K562 (cell line): ENCODE results near the gene TTN. TPM values are rescaled to one million over a fixed set of nuclear protein-coding genes. Genes with fewer than 3 reads are reported as not detected.

Source experiments
- ATAC-seq: fragments of 200-7000 bp; cut with Tn5 transposase; 3 replicates; pipeline ENCODE4 v1.9.1; 2020; ENCODE audit warnings: moderate library complexity
- BruUV-seq: library from RNA; stranded (reverse); fragments of 400-500 nt; replicated peaks from 2 replicates; lab custom pipeline; 2021; lab: Mats Ljungman, UMichigan
- CTCF ChIA-PET: fragments of 300-600 bp; formaldehyde crosslinking; extraction: SDS; loops from one replicate; lab custom pipeline; 2021; ENCODE audit warnings: low intra/inter-chr PET ratio; lab: Yijun Ruan, JAX
- POLR2A ChIA-PET: fragments of 300-600, 350-650 bp; sonication (Branson Sonifier 250); formaldehyde crosslinking; extraction: SDS; loops from one replicate; lab custom pipeline; 2021; ENCODE audit warnings: antibody characterized with exemption, inconsistent platforms; lab: Yijun Ruan, JAX
- DNase-seq, 4 experiments: peaks; one replicate each; pipeline versions ENCODE4 v3.0.0 to v3.0.0-alpha.2; 2011 to 2018; ENCODE audit warnings: low spot score in 3 of 4, mixed read lengths in 3 of 4; ENCODE audit errors: extremely low read depth in 1 of 4
- FAIRE-seq: peaks from 2 replicates; lab custom pipeline; 2011; peaks lifted over from hg19 to GRCh38; lab: Jason Lieb, UNC
- H2AFZ ChIP-seq: 2 replicates; pipeline ENCODE4 v1.6.0; 2011; ENCODE audit warnings: low read depth, low read length, control low read depth, inconsistent platforms
- H3K27ac ChIP-seq: fragments of 200-600 bp; 3 replicates; pipeline ENCODE4 v1.8.0; 2011; ENCODE audit warnings: low read depth, mild to moderate bottlenecking, control low read depth, inconsistent platforms, low read length, moderate library complexity, mixed read lengths; ENCODE audit errors: extremely low read depth
- H3K27me3 ChIP-seq, 2 experiments: fragments of 300-600 bp in 1 of 2; 2 replicates in 1 of 2; 3 replicates in 1 of 2; pipeline versions ENCODE4 v1.6.0 to v1.8.0; 2011; ENCODE audit warnings: inconsistent platforms in 2 of 2, low read length in 2 of 2, mild to moderate bottlenecking in 1 of 2, mixed read lengths in 1 of 2, moderate library complexity in 1 of 2; ENCODE audit not compliant: control insufficient read depth in 2 of 2, insufficient read depth in 2 of 2
- H3K36me3 ChIP-seq: fragments of 300-600 bp; 3 replicates; pipeline ENCODE4 v1.8.0; 2011; ENCODE audit warnings: mild to moderate bottlenecking, low read length, inconsistent platforms; ENCODE audit not compliant: control insufficient read depth, insufficient read depth
- H3K4me1 ChIP-seq, 2 experiments: fragments of 200-600 bp in 1 of 2; replicated peaks in 1 of 2; 2 replicates in 1 of 2; 3 replicates in 1 of 2; pipeline versions ENCODE4 v1.5.1 to v1.8.0; 2011; ENCODE audit warnings: inconsistent platforms in 2 of 2, low read length in 2 of 2, mild to moderate bottlenecking in 1 of 2, mixed read lengths in 1 of 2, moderate library complexity in 1 of 2; ENCODE audit not compliant: control insufficient read depth in 2 of 2, insufficient read depth in 2 of 2
- H3K4me2 ChIP-seq: 2 replicates; pipeline ENCODE4 v1.6.1; 2011; ENCODE audit warnings: low read length, control low read depth, inconsistent platforms, mixed read lengths; ENCODE audit not compliant: insufficient read depth
- H3K4me3 ChIP-seq: fragments of 200-600 bp; sonication (generic), shearing (Covaris generic); 2 replicates; pipeline ENCODE4 v1.5.1; 2016; ENCODE audit warnings: control low read depth, inconsistent platforms
- H3K79me2 ChIP-seq: fragments of 200-600 bp; 3 replicates; pipeline ENCODE4 v1.8.0; 2011; ENCODE audit warnings: low read length, inconsistent platforms; ENCODE audit not compliant: control insufficient read depth, insufficient read depth
- H3K9ac ChIP-seq, 2 experiments: 2 replicates each; pipeline versions ENCODE4 v1.6.0 to v1.6.1; 2011; ENCODE audit warnings: low read depth in 2 of 2, low read length in 2 of 2, control low read depth in 1 of 2, inconsistent platforms in 1 of 2, mild to moderate bottlenecking in 1 of 2, mixed read lengths in 1 of 2; ENCODE audit not compliant: insufficient read depth in 1 of 2
- H3K9me1 ChIP-seq: one replicate; pipeline ENCODE4 v1.6.0; 2011; ENCODE audit warnings: inconsistent platforms, mild to moderate bottlenecking, low read length, moderate library complexity; ENCODE audit not compliant: control insufficient read depth, insufficient read depth
- H3K9me3 ChIP-seq: replicated peaks from 2 replicates; pipeline ENCODE4 v1.5.1; 2011; ENCODE audit warnings: low read depth, low read length, inconsistent platforms; ENCODE audit not compliant: control insufficient read depth, insufficient read depth
- H4K20me1 ChIP-seq: replicated peaks from 2 replicates; pipeline ENCODE4 v1.6.1; 2011; ENCODE audit warnings: low read length, inconsistent platforms, mixed read lengths; ENCODE audit not compliant: control insufficient read depth, insufficient read depth
- CC2D1A ChIP-seq: fragments of 450-650 bp; IDR thresholded peaks from 2 replicates; pipeline ENCODE4 v1.6.1; 2017; ENCODE audit warnings: mild to moderate bottlenecking
- DACH1 ChIP-seq: fragments of 450-650 bp; IDR thresholded peaks from 2 replicates; pipeline ENCODE4 v1.6.1; 2018; ENCODE audit not compliant: partially characterized antibody
- GATAD2A ChIP-seq: fragments of 450-650 bp; IDR thresholded peaks from 2 replicates; pipeline ENCODE4 v1.6.1; 2017
- HNRNPK ChIP-seq: fragments of 200-400 bp; formaldehyde crosslinking; IDR thresholded peaks from one replicate; pipeline ENCODE4 v1.6.1; 2018; ENCODE audit warnings: mild to moderate bottlenecking, low read depth, low read length; ENCODE audit not compliant: poor library complexity, severe bottlenecking
- NFIC ChIP-seq: fragments of 450-650 bp; IDR thresholded peaks from 2 replicates; pipeline ENCODE4 v1.6.1; 2017; ENCODE audit warnings: mild to moderate bottlenecking, inconsistent platforms
- POLR2AphosphoS5 ChIP-seq: IDR thresholded peaks from 2 replicates; pipeline ENCODE4 v1.6.1; 2011; ENCODE audit warnings: mild to moderate bottlenecking, low read depth, low read length, moderate library complexity; ENCODE audit not compliant: control insufficient read depth, insufficient read depth
- SMAD4 ChIP-seq: fragments of 250-450 bp; sonication (Bioruptor Pico); conservative IDR thresholded peaks from 2 replicates; pipeline ENCODE4 v1.8.0; 2021; ENCODE audit warnings: inconsistent platforms, mild to moderate bottlenecking, moderate library complexity
- TAF15 ChIP-seq: fragments of 200-400 bp; formaldehyde crosslinking; IDR thresholded peaks from 2 replicates; pipeline ENCODE4 v1.6.1; 2017; ENCODE audit warnings: mild to moderate bottlenecking, low read depth, low read length, moderate library complexity
- ZFP36 ChIP-seq: fragments of 150-350 bp; IDR thresholded peaks from 2 replicates; pipeline ENCODE4 v1.6.1; 2018; ENCODE audit warnings: low read length, low read depth; ENCODE audit not compliant: partially characterized antibody
- ZNF3 ChIP-seq: fragments of 250-450 bp; sonication (Bioruptor Pico); IDR thresholded peaks from 2 replicates; pipeline ENCODE4 v1.5.0; 2021; ENCODE audit warnings: mild to moderate bottlenecking, moderate library complexity
- WGBS: fragments of 100-300 bp; shearing (Covaris generic); methylation state at CpG from one replicate; pipeline ENCODE4 v1.1.6; 2016; ENCODE audit warnings: low coverage, mixed read lengths; ENCODE audit not compliant: insufficient coverage; ENCODE audit errors: missing lambda C conversion rate; 5-methylcytosine and 5-hydroxymethylcytosine counted together
- in situ Hi-C: fragments of 300-500 bp; cut with MboI; formaldehyde crosslinking; loops from 4 replicates; pipeline ENCODE4 v1.15.0; 2018; ENCODE audit warnings: inconsistent platforms, mixed read lengths
- intact Hi-C: fragments of 100-400 bp; cut with micrococcal nuclease; formaldehyde crosslinking; loops from 2 replicates; pipeline ENCODE4 v1.14.2; 2022
- polyA plus RNA-seq, 8 experiments: library from polyadenylated mRNA; depleted of rRNA in 4 of 8; stranded (reverse) in 5 of 8; unstranded in 3 of 8; fragments of >200 nt; fragmentation: Nextera tagmentation in 2 of 8; fragmentation: Illumina TruSeq in 1 of 8; extraction: Ambion mirVana in 2 of 8; extraction: Trizol in 1 of 8; gene quantifications; 2 replicates each; pipeline versions ENCODE4 v1.2.1 to v1.2.3, GENCODE V29; 2011 to 2014; ENCODE audit warnings: inconsistent platforms in 1 of 8, missing spikeins in 1 of 8
- total RNA-seq, 7 experiments: library from RNA; depleted of rRNA in 6 of 7; stranded (reverse); fragments of >200 nt in 6 of 7; fragmentation: Illumina TruSeq in 2 of 7; extraction: Trizol in 2 of 7; gene quantifications; 2 replicates each; pipeline versions ENCODE4 v1.2.1 to v1.2.3, GENCODE V29; 2011 to 2021; ENCODE audit warnings: low replicate concordance in 1 of 7
- TF ChIP-seq, protein P1 (sequence below), 2 experiments: fragments of 450-650 bp in 1 of 2; sonication (generic) in 1 of 2; formaldehyde crosslinking in 1 of 2; IDR thresholded peaks; 2 replicates each; pipeline versions ENCODE4 v1.7.1 to v1.9.0; 2016 to 2022; ENCODE audit warnings: inconsistent platforms in 1 of 2, mild to moderate bottlenecking in 1 of 2, missing genetic modification reagents in 1 of 2
- TF ChIP-seq, protein P2 (sequence below): fragments of 250-450 bp; sonication (Bioruptor Pico); IDR thresholded peaks from 2 replicates; pipeline ENCODE4 v1.8.0; 2021; ENCODE audit warnings: moderate library complexity, mild to moderate bottlenecking, inconsistent platforms

TTN gene
- total and polyA plus RNA-seq, 9 of the 15 experiments (the other 6 are each of a cell fraction or from before 2014, with no cell fraction given): under 0.01 to 0.20 (median 0.04) TPM; not detected in 1

DNA sequence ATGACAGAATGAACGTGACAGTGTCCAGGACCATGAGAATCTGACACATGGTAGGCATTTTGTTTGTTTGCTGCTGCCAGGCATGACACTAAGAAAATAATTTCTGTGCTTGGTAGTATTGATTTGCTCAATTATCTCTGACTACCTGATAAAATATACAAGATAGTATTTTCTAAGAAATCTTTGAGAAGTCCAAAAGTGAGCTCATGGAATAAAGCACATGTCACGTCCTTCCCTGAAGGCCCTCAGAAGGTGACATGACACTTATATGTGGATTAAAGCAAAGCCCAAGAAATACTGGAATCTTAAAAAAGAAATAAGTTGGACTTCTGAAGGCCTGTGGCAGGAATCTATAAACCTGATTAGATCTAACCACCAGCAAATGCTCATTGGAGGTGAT lies 3.8 kb upstream of the TTN start:
- Histone ChIP-seq H3K9me1 (no peaks in the 10 kb centered on the region), H3K9ac (no peak overlapping the region), H4K20me1 (no peaks in the 10 kb centered on the region), H2AFZ (no peak overlapping the region), H3K4me2 (no peak overlapping the region), H3K27ac (no peak overlapping the region), H3K4me3 (no peak overlapping the region), H3K27me3 (no peaks in the 10 kb centered on the region), H3K79me2 (no peaks in the 10 kb centered on the region), H3K36me3 (no peaks in the 10 kb centered on the region), H3K4me1 (no peaks in the 10 kb centered on the region; a peak in 1 of 5 replicates), H3K9me3 (no peaks in the 10 kb centered on the region)
- no peak for FAIRE-seq
- BruUV-seq: no TSS peak
- 0% methylated on average over 2 of the region's 2 CpGs for WGBS
- in situ Hi-C loops: no loop called here
- ChIA-PET CTCF (interaction anchor here (0.7 kb wide), 1 partner anchor 81 kb away, joined by 3 read pairs; no protein-coding TSS in a partner anchor), POLR2A (interaction anchor here (0.8 to 1.8 kb wide), 2 partner anchors 11 to 68 kb away, joined by 3 to 4 read pairs; no protein-coding TSS in a partner anchor)
- no peak for DNase-seq
- no peak for ATAC-seq
- intact Hi-C loops: no loop called here
- TF ChIP-seq CC2D1A (no peak), ZNF3 (CRISPR knock-in tag) (no peak), NFIC (no peak), HNRNPK (no peak), GATAD2A (no peak), DACH1 (no peak), POLR2AphosphoS5 (no peak), SMAD4 (CRISPR knock-in tag) (no peak), TAF15 (no peak), ZFP36 (no peak)
- TF ChIP-seq, protein P1, sequence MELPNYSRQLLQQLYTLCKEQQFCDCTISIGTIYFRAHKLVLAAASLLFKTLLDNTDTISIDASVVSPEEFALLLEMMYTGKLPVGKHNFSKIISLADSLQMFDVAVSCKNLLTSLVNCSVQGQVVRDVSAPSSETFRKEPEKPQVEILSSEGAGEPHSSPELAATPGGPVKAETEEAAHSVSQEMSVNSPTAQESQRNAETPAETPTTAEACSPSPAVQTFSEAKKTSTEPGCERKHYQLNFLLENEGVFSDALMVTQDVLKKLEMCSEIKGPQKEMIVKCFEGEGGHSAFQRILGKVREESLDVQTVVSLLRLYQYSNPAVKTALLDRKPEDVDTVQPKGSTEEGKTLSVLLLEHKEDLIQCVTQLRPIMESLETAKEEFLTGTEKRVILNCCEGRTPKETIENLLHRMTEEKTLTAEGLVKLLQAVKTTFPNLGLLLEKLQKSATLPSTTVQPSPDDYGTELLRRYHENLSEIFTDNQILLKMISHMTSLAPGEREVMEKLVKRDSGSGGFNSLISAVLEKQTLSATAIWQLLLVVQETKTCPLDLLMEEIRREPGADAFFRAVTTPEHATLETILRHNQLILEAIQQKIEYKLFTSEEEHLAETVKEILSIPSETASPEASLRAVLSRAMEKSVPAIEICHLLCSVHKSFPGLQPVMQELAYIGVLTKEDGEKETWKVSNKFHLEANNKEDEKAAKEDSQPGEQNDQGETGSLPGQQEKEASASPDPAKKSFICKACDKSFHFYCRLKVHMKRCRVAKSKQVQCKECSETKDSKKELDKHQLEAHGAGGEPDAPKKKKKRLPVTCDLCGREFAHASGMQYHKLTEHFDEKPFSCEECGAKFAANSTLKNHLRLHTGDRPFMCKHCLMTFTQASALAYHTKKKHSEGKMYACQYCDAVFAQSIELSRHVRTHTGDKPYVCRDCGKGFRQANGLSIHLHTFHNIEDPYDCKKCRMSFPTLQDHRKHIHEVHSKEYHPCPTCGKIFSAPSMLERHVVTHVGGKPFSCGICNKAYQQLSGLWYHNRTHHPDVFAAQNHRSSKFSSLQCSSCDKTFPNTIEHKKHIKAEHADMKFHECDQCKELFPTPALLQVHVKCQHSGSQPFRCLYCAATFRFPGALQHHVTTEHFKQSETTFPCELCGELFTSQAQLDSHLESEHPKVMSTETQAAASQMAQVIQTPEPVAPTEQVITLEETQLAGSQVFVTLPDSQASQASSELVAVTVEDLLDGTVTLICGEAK (IDR thresholded peaks at IDR 0.05): no peak
- TF ChIP-seq, protein P1 (CRISPR knock-in tag; IDR thresholded peaks at IDR 0.05): no peak
- TF ChIP-seq, protein P2, sequence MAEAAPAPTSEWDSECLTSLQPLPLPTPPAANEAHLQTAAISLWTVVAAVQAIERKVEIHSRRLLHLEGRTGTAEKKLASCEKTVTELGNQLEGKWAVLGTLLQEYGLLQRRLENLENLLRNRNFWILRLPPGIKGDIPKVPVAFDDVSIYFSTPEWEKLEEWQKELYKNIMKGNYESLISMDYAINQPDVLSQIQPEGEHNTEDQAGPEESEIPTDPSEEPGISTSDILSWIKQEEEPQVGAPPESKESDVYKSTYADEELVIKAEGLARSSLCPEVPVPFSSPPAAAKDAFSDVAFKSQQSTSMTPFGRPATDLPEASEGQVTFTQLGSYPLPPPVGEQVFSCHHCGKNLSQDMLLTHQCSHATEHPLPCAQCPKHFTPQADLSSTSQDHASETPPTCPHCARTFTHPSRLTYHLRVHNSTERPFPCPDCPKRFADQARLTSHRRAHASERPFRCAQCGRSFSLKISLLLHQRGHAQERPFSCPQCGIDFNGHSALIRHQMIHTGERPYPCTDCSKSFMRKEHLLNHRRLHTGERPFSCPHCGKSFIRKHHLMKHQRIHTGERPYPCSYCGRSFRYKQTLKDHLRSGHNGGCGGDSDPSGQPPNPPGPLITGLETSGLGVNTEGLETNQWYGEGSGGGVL (CRISPR knock-in tag): no peak
